ENCODE measurements around the gene CLRN2. TPM values are rescaled to one million over a fixed set of nuclear protein-coding genes. Genes with fewer than 3 reads are reported as not detected.

CLRN2 gene
- total RNA-seq, 1 experiment from 2014 or later = not detected

DNA sequence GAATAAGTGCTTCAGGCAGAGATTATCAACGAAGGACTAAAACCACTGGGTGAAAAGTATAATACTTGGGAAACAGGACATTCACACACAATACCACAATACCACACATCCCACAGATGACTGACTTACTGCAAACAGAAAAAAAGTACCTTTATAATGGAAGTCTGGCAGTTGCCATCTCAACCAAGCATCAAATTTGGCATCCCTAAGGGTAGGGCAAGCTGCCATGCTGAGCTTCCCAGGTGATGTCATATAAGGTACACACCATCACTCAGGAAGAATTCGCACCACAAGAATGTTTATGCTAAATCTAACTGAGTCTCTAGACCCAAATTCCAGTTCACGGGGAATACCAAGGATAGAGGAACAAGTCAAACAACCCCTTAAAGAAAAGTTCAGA is 12.2 kb upstream of the CLRN2 start:
- RAD21 ChIA-PET (ENCODE audit: low non-redundant PET in 1 of 2, low total read pairs in 2 of 2, uncharacterized antibody in 2 of 2, unreplicated experiment in 2 of 2) = no interaction called here
- intact Hi-C loops (cut with micrococcal nuclease) = no loop called here

More for the DNA sequence above, 12.2 kb upstream of the CLRN2 start:
- ChIA-PET POLR2A (no interaction called here), CTCF (no interaction called here)
- Histone ChIP-seq H3K4me3 (replicated peaks in 1 of 2; ENCODE audit: low read depth in 1 of 2, low read length in 2 of 2) (no peak overlapping the region), H3K9me3 (ENCODE audit: control insufficient read depth in 1 of 2, insufficient read depth in 1 of 2, low read depth in 1 of 2, low read length in 2 of 2) (no peaks in the 10 kb centered on the region), H3K9me2 (ENCODE audit: insufficient read depth) (no peaks in the 10 kb centered on the region), H3K27me3 (ENCODE audit: insufficient read depth, low read length) (no peaks in the 10 kb centered on the region), H3K36me3 (ENCODE audit: control insufficient read depth in 1 of 2, insufficient read depth in 2 of 2, low read length in 2 of 2) (peaks cover 37 to 41% of the 10 kb centered on the region in 2 experiments; a peak in 3 of 4 replicates), H4K20me1 (ENCODE audit: insufficient read depth) (no peaks in the 10 kb centered on the region; the same call in 1 of the 2 replicates), H3K9ac (ENCODE audit: low read length) (no peak overlapping the region), H3K27ac (ENCODE audit: low read depth, low read length) (no peak overlapping the region), H3K4me1 (ENCODE audit: control insufficient read depth in 1 of 2, insufficient read depth in 2 of 2, low read length in 2 of 2) (no peaks in the 10 kb centered on the region), H3K4me2 (ENCODE audit: low read length) (no peak overlapping the region), H3K79me2 (ENCODE audit: insufficient read depth, low read length) (peaks cover 23% of the 10 kb centered on the region), H2AFZ (ENCODE audit: low read depth, low read length, poor library complexity, severe bottlenecking) (no peak overlapping the region)
- DNase-seq (ENCODE audit: low read depth, low spot score) (no peak), ATAC-seq (no peak)
- no peak for TF ChIP-seq ZFX (IDR thresholded peaks at IDR 0.05)
- no peak for TF ChIP-seq CEBPB (IDR thresholded peaks at IDR 0.05; ENCODE audit: low read depth)
- no peak for TF ChIP-seq SP1 (IDR thresholded peaks at IDR 0.05; ENCODE audit: low read depth)
- TF ChIP-seq, protein P1, sequence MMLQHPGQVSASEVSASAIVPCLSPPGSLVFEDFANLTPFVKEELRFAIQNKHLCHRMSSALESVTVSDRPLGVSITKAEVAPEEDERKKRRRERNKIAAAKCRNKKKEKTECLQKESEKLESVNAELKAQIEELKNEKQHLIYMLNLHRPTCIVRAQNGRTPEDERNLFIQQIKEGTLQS (IDR thresholded peaks at IDR 0.05) = no peak
- TF ChIP-seq TCF7L2 (IDR thresholded peaks at IDR 0.05; ENCODE audit: borderline replicate concordance, extremely low read depth, insufficient read depth, insufficient read length) = no peak
- TF ChIP-seq JUND (IDR thresholded peaks at IDR 0.05) = no peak
- TF ChIP-seq, protein P2, sequence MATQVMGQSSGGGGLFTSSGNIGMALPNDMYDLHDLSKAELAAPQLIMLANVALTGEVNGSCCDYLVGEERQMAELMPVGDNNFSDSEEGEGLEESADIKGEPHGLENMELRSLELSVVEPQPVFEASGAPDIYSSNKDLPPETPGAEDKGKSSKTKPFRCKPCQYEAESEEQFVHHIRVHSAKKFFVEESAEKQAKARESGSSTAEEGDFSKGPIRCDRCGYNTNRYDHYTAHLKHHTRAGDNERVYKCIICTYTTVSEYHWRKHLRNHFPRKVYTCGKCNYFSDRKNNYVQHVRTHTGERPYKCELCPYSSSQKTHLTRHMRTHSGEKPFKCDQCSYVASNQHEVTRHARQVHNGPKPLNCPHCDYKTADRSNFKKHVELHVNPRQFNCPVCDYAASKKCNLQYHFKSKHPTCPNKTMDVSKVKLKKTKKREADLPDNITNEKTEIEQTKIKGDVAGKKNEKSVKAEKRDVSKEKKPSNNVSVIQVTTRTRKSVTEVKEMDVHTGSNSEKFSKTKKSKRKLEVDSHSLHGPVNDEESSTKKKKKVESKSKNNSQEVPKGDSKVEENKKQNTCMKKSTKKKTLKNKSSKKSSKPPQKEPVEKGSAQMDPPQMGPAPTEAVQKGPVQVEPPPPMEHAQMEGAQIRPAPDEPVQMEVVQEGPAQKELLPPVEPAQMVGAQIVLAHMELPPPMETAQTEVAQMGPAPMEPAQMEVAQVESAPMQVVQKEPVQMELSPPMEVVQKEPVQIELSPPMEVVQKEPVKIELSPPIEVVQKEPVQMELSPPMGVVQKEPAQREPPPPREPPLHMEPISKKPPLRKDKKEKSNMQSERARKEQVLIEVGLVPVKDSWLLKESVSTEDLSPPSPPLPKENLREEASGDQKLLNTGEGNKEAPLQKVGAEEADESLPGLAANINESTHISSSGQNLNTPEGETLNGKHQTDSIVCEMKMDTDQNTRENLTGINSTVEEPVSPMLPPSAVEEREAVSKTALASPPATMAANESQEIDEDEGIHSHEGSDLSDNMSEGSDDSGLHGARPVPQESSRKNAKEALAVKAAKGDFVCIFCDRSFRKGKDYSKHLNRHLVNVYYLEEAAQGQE (IDR thresholded peaks at IDR 0.05; ENCODE audit: low read depth) = no peak
- no peak for TF ChIP-seq POLR2A (IDR thresholded peaks at IDR 0.05; ENCODE audit: borderline replicate concordance, extremely low read depth, insufficient read depth, insufficient read length)
- no peak for TF ChIP-seq EZH2 (IDR thresholded peaks at IDR 0.05)
- TF ChIP-seq SIN3A (IDR thresholded peaks at IDR 0.05; ENCODE audit: low read depth) = no peak
- TF ChIP-seq, protein P3, sequence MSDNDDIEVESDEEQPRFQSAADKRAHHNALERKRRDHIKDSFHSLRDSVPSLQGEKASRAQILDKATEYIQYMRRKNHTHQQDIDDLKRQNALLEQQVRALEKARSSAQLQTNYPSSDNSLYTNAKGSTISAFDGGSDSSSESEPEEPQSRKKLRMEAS (IDR thresholded peaks at IDR 0.05) = no peak
- TF ChIP-seq EGR1 (IDR thresholded peaks at IDR 0.05; ENCODE audit: low read depth) = no peak
- TF ChIP-seq, protein P4, sequence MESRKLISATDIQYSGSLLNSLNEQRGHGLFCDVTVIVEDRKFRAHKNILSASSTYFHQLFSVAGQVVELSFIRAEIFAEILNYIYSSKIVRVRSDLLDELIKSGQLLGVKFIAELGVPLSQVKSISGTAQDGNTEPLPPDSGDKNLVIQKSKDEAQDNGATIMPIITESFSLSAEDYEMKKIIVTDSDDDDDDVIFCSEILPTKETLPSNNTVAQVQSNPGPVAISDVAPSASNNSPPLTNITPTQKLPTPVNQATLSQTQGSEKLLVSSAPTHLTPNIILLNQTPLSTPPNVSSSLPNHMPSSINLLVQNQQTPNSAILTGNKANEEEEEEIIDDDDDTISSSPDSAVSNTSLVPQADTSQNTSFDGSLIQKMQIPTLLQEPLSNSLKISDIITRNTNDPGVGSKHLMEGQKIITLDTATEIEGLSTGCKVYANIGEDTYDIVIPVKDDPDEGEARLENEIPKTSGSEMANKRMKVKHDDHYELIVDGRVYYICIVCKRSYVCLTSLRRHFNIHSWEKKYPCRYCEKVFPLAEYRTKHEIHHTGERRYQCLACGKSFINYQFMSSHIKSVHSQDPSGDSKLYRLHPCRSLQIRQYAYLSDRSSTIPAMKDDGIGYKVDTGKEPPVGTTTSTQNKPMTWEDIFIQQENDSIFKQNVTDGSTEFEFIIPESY (IDR thresholded peaks at IDR 0.05; ENCODE audit: extremely low read depth, insufficient replicate concordance, low read length) = no peak
- TF ChIP-seq, protein P5, sequence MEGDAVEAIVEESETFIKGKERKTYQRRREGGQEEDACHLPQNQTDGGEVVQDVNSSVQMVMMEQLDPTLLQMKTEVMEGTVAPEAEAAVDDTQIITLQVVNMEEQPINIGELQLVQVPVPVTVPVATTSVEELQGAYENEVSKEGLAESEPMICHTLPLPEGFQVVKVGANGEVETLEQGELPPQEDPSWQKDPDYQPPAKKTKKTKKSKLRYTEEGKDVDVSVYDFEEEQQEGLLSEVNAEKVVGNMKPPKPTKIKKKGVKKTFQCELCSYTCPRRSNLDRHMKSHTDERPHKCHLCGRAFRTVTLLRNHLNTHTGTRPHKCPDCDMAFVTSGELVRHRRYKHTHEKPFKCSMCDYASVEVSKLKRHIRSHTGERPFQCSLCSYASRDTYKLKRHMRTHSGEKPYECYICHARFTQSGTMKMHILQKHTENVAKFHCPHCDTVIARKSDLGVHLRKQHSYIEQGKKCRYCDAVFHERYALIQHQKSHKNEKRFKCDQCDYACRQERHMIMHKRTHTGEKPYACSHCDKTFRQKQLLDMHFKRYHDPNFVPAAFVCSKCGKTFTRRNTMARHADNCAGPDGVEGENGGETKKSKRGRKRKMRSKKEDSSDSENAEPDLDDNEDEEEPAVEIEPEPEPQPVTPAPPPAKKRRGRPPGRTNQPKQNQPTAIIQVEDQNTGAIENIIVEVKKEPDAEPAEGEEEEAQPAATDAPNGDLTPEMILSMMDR (IDR thresholded peaks at IDR 0.05 in 2 of 3, conservative IDR thresholded peaks at IDR 0.05 in 1 of 3; ENCODE audit: borderline replicate concordance in 1 of 3, insufficient read depth in 1 of 3, low read depth in 2 of 3, low read length in 2 of 3) = no peak
- TF ChIP-seq EZH2phosphoT487 (IDR thresholded peaks at IDR 0.05; ENCODE audit: borderline replicate concordance) = no peak
- no peak for TF ChIP-seq ZNF274 (IDR thresholded peaks at IDR 0.05; ENCODE audit: low read depth, low read length)
- no peak for TF ChIP-seq SRF (IDR thresholded peaks at IDR 0.05; ENCODE audit: low read depth)
- no peak for TF ChIP-seq FOSL1 (IDR thresholded peaks at IDR 0.05; ENCODE audit: low read depth)
- no peak for TF ChIP-seq POLR2AphosphoS5 (IDR thresholded peaks at IDR 0.05; ENCODE audit: low read depth, low read length)
- BruUV-seq (replicated peaks) = no TSS peak

Measured in HCT116 (cell line).